Esophagus squamous epithelium (tissue), 5 donors: ENCODE results near the gene SUMO1. TPM values are rescaled to one million over a fixed set of nuclear protein-coding genes. Genes with fewer than 3 reads are reported as not detected.
A peak's percentile ranks its signal among the peaks of the same experiment; 100 is the strongest.

Experiments
- DNase-seq: peaks from one replicate; lab custom pipeline; 2025; lab: John Stamatoyannopoulos, UW
- H3K27ac ChIP-seq, 4 donors: fragments of 200-600 bp; sonication (generic); one replicate each; pipeline ENCODE4 v1.5.1; 2016 to 2019; ENCODE audit warnings: mild to moderate bottlenecking in 1 of 4
- H3K27me3 ChIP-seq, 4 donors: fragments of 200-600 bp; sonication (generic); 1 replicate in 3 of 4; 2 replicates in 1 of 4; pipeline versions ENCODE4 v1.5.1 to v1.6.0; 2017 to 2021; ENCODE audit warnings: antibody characterized with exemption in 1 of 4
- H3K36me3 ChIP-seq, 3 donors: fragments of 200-600 bp; sonication (generic); one replicate each; pipeline ENCODE4 v1.5.1; 2016 to 2019
- H3K4me1 ChIP-seq, 3 donors: fragments of 200-600 bp; sonication (generic); one replicate each; pipeline ENCODE4 v1.5.1; 2017 to 2019
- H3K4me3 ChIP-seq, 4 donors: fragments of 200-600 bp; sonication (generic); 1 replicate in 3 of 4; 2 replicates in 1 of 4; pipeline ENCODE4 v1.5.1; 2016 to 2019; ENCODE audit warnings: mild to moderate bottlenecking in 2 of 4, moderate library complexity in 1 of 4
- H3K9me3 ChIP-seq, 3 donors: fragments of 200-600 bp; sonication (generic); one replicate each; pipeline ENCODE4 v1.5.1; 2016 to 2019
- CTCF ChIP-seq, 6 experiments: fragments of 450-650 bp in 4 of 6; fragments of 200-600 bp in 2 of 6; sonication (generic) in 2 of 6; IDR thresholded peaks; one replicate each; pipeline ENCODE4 v1.5.1; 2016 to 2019; ENCODE audit warnings: antibody characterized with exemption in 6 of 6, mild to moderate bottlenecking in 4 of 6, moderate library complexity in 4 of 6
- POLR2A ChIP-seq, 4 donors: fragments of 450-650 bp; IDR thresholded peaks; one replicate each; pipeline ENCODE4 v1.6.1; 2017; ENCODE audit warnings: antibody characterized with exemption in 4 of 4, mild to moderate bottlenecking in 4 of 4, moderate library complexity in 3 of 4
- WGBS, 2 donors: methylation state at CpG; one replicate each; pipeline ENCODE4 v1.1.5; 2018; 5-methylcytosine and 5-hydroxymethylcytosine counted together
- intact Hi-C: fragments of 100-400 bp; cut with DNase I; formaldehyde crosslinking; loops from one replicate; pipeline ENCODE4 v1.15.0; 2022
- total RNA-seq, 4 donors: library from RNA; depleted of rRNA; stranded (reverse); fragments of >200 nt; gene quantifications; one replicate each; pipeline ENCODE4 v1.1.0, GENCODE V29; 2016
- donor health status: DM: yes; HTN: yes; CAD: no.

SUMO1 gene
- total RNA-seq, 4 donors from 2014 or later = 28.8 to 82.6 (median 54.0) TPM

GRCh38 chr2:202186641-202187202 is 51.7 kb downstream of the SUMO1 start:
- intact Hi-C loops = no loop called here
- no peaks in the 10 kb centered on the region for H3K4me1 ChIP-seq

GRCh38 chr2:202185156-202185555 is 53.2 kb downstream of the SUMO1 start:
- peaks cover 0 to 3% (median 0%) of the 10 kb centered on the region in 4 donors for H3K27me3 ChIP-seq
- no peaks in the 10 kb centered on the region for H3K4me1 ChIP-seq
- intact Hi-C loops = no loop called here
- WGBS, 2 donors = 78 to 79% methylated on average over 6 of the region's 6 CpGs
- no peak for DNase-seq
- no peaks in the 10 kb centered on the region for H3K36me3 ChIP-seq
- H3K4me3 ChIP-seq = no peak overlapping the region
- no peak overlapping the region for H3K27ac ChIP-seq
- H3K9me3 ChIP-seq = no peaks in the 10 kb centered on the region
- TF ChIP-seq CTCF (IDR thresholded peaks at IDR 0.05) (no peak), POLR2A (IDR thresholded peaks at IDR 0.05) (no peak)

More at GRCh38 chr2:202186641-202187202, 51.7 kb downstream of the SUMO1 start:
- no peak for DNase-seq
- WGBS, 2 donors = 77 to 85% methylated on average over 4 of the region's 4 CpGs
- Histone ChIP-seq H3K9me3 (no peaks in the 10 kb centered on the region), H3K4me3 (no peak overlapping the region), H3K36me3 (no peaks in the 10 kb centered on the region), H3K27ac (no peak overlapping the region), H3K27me3 (peaks cover 0 to 3% (median 0%) of the 10 kb centered on the region in 4 donors)
- TF ChIP-seq CTCF (IDR thresholded peaks at IDR 0.05) (no peak), POLR2A (IDR thresholded peaks at IDR 0.05) (no peak)

GRCh38 chr2:202184557-202184956 is 53.8 kb downstream of the SUMO1 start:
- Histone ChIP-seq H3K36me3 (no peaks in the 10 kb centered on the region), H3K9me3 (no peaks in the 10 kb centered on the region), H3K4me1 (no peaks in the 10 kb centered on the region), H3K4me3 (no peak overlapping the region), H3K27me3 (peaks cover 0 to 3% (median 0%) of the 10 kb centered on the region in 4 donors), H3K27ac (no peak overlapping the region)
- 66 to 75% methylated on average over 2 of the region's 2 CpGs for WGBS, 2 donors
- no peak for TF ChIP-seq POLR2A (IDR thresholded peaks at IDR 0.05)
- no peak for TF ChIP-seq CTCF (IDR thresholded peaks at IDR 0.05)
- intact Hi-C loops = no loop called here
- DNase-seq = no peak

- H3K4me1 ChIP-seq = no peaks in the 10 kb centered on the region
- H3K27ac ChIP-seq = no peak overlapping the region
- no peaks in the 10 kb centered on the region for H3K36me3 ChIP-seq
- no peaks in the 10 kb centered on the region for H3K9me3 ChIP-seq
- no peak overlapping the region for H3K4me3 ChIP-seq
- TF ChIP-seq POLR2A (IDR thresholded peaks at IDR 0.05) = no peak
- TF ChIP-seq CTCF (IDR thresholded peaks at IDR 0.05) = peak; percentile 75 to 86 (median 80)
- DNase-seq = no peak
- intact Hi-C loops = loop anchor here (5.0 kb wide), 1 partner anchor 316 kb away; no protein-coding TSS in a partner anchor
- no peaks in the 10 kb centered on the region for H3K27me3 ChIP-seq
- WGBS, 2 donors = 39 to 50% methylated on average over 7 of the region's 7 CpGs
These were observed 59.9 kb downstream of the SUMO1 start for GRCh38 chr2:202178346-202178958.

- TF ChIP-seq POLR2A (IDR thresholded peaks at IDR 0.05) = no peak
- no peak for TF ChIP-seq CTCF (IDR thresholded peaks at IDR 0.05)
- Histone ChIP-seq H3K36me3 (no peaks in the 10 kb centered on the region), H3K27ac (no peak overlapping the region), H3K4me1 (peaks cover 0 to 9% (median 6%) of the 10 kb centered on the region in 3 donors), H3K4me3 (no peak overlapping the region), H3K27me3 (peaks cover 0 to 13% (median 0%) of the 10 kb centered on the region in 4 donors), H3K9me3 (no peaks in the 10 kb centered on the region)
- WGBS, 2 donors = 41 to 56% methylated on average over 5 to 6 of the region's 6 CpGs
- DNase-seq = no peak
- intact Hi-C loops = no loop called here
These were observed 65.8 kb downstream of the SUMO1 start for GRCh38 chr2:202172439-202173211.
